Breast epithelium (tissue), 4 donors: Measurements from ENCODE around the gene CADM1. TPM values are rescaled to one million over a fixed set of nuclear protein-coding genes. Genes with fewer than 3 reads are reported as not detected.

Experiments
- DNase-seq, 2 donors: peaks; one replicate each; pipeline ENCODE4 v3.0.0-alpha.2; 2019; ENCODE audit warnings: low spot score in 2 of 2
- H3K27ac ChIP-seq, 2 donors: fragments of 200-600 bp; sonication (generic) in 1 of 2; one replicate each; pipeline ENCODE4 v1.5.1; 2016 to 2019; ENCODE audit warnings: mild to moderate bottlenecking in 1 of 2
- H3K27me3 ChIP-seq, 2 donors: fragments of 200-600 bp; sonication (generic) in 1 of 2; one replicate each; pipeline versions ENCODE4 v1.5.1 to v1.6.0; 2017 to 2019; ENCODE audit warnings: control low read depth in 1 of 2, mild to moderate bottlenecking in 1 of 2
- H3K36me3 ChIP-seq: fragments of 200-600 bp; one replicate; pipeline ENCODE4 v1.5.1; 2019
- H3K4me1 ChIP-seq, 2 donors: fragments of 200-600 bp; sonication (generic); one replicate each; pipeline ENCODE4 v1.5.1; 2016 to 2019; ENCODE audit warnings: control low read depth in 1 of 2
- H3K4me3 ChIP-seq, 3 donors: fragments of 200-600 bp; sonication (generic); 1 replicate in 2 of 3; 2 replicates in 1 of 3; pipeline ENCODE4 v1.5.1; 2016 to 2019; ENCODE audit warnings: mild to moderate bottlenecking in 3 of 3, moderate library complexity in 2 of 3
- H3K9me3 ChIP-seq, 2 donors: fragments of 200-600 bp; sonication (generic) in 1 of 2; one replicate each; pipeline ENCODE4 v1.5.1; 2016 to 2019; ENCODE audit warnings: control low read depth in 1 of 2
- CTCF ChIP-seq, 3 donors: fragments of 450-650 bp; IDR thresholded peaks; one replicate each; pipeline ENCODE4 v1.5.1; 2016 to 2017; ENCODE audit warnings: antibody characterized with exemption in 3 of 3, mild to moderate bottlenecking in 3 of 3, moderate library complexity in 3 of 3
- POLR2A ChIP-seq: fragments of 450-650 bp; IDR thresholded peaks from one replicate; pipeline ENCODE4 v1.6.1; 2016; ENCODE audit warnings: antibody characterized with exemption, mild to moderate bottlenecking, moderate library complexity
- POLR2AphosphoS5 ChIP-seq, 3 donors: sonication (generic); formaldehyde crosslinking; IDR thresholded peaks; one replicate each; pipeline ENCODE4 v1.6.1; 2017; ENCODE audit warnings: antibody characterized with exemption in 3 of 3
- intact Hi-C: fragments of 100-400 bp; cut with DNase I; formaldehyde crosslinking; loops from one replicate; pipeline ENCODE4 v1.15.1; 2023; ENCODE audit warnings: low total_unique reads
- total RNA-seq, 3 donors: library from RNA; depleted of rRNA; stranded (reverse); fragments of >200 nt; gene quantifications; one replicate each; pipeline ENCODE4 v1.1.0, GENCODE V29; 2016

The CADM1 gene
- total RNA-seq, 3 donors from 2014 or later: 5.3 to 48.4 (median 33.1) TPM

GRCh38 chr11:115257678-115258077, 246.5 kb downstream of the CADM1 start:
- intact Hi-C loops: no loop called here
- H3K4me3 ChIP-seq: no peak overlapping the region
- no peak for DNase-seq
- no peaks in the 10 kb centered on the region for H3K36me3 ChIP-seq
- TF ChIP-seq POLR2A (no peak), CTCF (IDR thresholded peaks at IDR 0.05) (no peak), POLR2AphosphoS5 (IDR thresholded peaks at IDR 0.05) (no peak)
- H3K27ac ChIP-seq: no peak overlapping the region
- no peaks in the 10 kb centered on the region for H3K4me1 ChIP-seq
- H3K27me3 ChIP-seq: no peaks in the 10 kb centered on the region
- no peaks in the 10 kb centered on the region for H3K9me3 ChIP-seq

GRCh38 chr11:115257270-115257669, 246.9 kb downstream of the CADM1 start:
- no peaks in the 10 kb centered on the region for H3K27me3 ChIP-seq
- DNase-seq: no peak
- H3K9me3 ChIP-seq: no peaks in the 10 kb centered on the region
- no peaks in the 10 kb centered on the region for H3K4me1 ChIP-seq
- no peak overlapping the region for H3K4me3 ChIP-seq
- intact Hi-C loops: no loop called here
- TF ChIP-seq CTCF (IDR thresholded peaks at IDR 0.05) (no peak), POLR2A (no peak), POLR2AphosphoS5 (IDR thresholded peaks at IDR 0.05) (no peak)
- H3K27ac ChIP-seq: no peak overlapping the region
- H3K36me3 ChIP-seq: no peaks in the 10 kb centered on the region

GRCh38 chr11:115256397-115257197, 247.6 kb downstream of the CADM1 start:
- Histone ChIP-seq H3K36me3 (no peaks in the 10 kb centered on the region), H3K4me3 (no peak overlapping the region), H3K27me3 (no peaks in the 10 kb centered on the region), H3K9me3 (no peaks in the 10 kb centered on the region), H3K4me1 (no peaks in the 10 kb centered on the region), H3K27ac (no peak overlapping the region)
- DNase-seq: no peak
- TF ChIP-seq POLR2A: no peak
- no peak for TF ChIP-seq CTCF (IDR thresholded peaks at IDR 0.05)
- TF ChIP-seq POLR2AphosphoS5 (IDR thresholded peaks at IDR 0.05): no peak
- intact Hi-C loops: no loop called here

- TF ChIP-seq POLR2A: no peak
- no peak for TF ChIP-seq POLR2AphosphoS5 (IDR thresholded peaks at IDR 0.05)
- TF ChIP-seq CTCF (IDR thresholded peaks at IDR 0.05): no peak
- intact Hi-C loops: no loop called here
- DNase-seq: no peak
- H3K4me1 ChIP-seq: no peaks in the 10 kb centered on the region
- H3K9me3 ChIP-seq: no peaks in the 10 kb centered on the region
- H3K4me3 ChIP-seq: no peak overlapping the region
- H3K27ac ChIP-seq: no peak overlapping the region
- no peaks in the 10 kb centered on the region for H3K27me3 ChIP-seq
- no peaks in the 10 kb centered on the region for H3K36me3 ChIP-seq
Observed at GRCh38 chr11:115255006-115255762, 249.0 kb downstream of the CADM1 start.

GRCh38 chr11:115251126-115251525, 253.1 kb downstream of the CADM1 start:
- H3K9me3 ChIP-seq: no peaks in the 10 kb centered on the region
- no peaks in the 10 kb centered on the region for H3K4me1 ChIP-seq
- TF ChIP-seq POLR2AphosphoS5 (IDR thresholded peaks at IDR 0.05): no peak
- no peak for TF ChIP-seq POLR2A
- intact Hi-C loops: no loop called here
- no peak for DNase-seq
- H3K4me3 ChIP-seq: no peak overlapping the region
- H3K36me3 ChIP-seq: no peaks in the 10 kb centered on the region
- no peak overlapping the region for H3K27ac ChIP-seq
- H3K27me3 ChIP-seq: no peaks in the 10 kb centered on the region
